Measurements from ENCODE around the gene PLET1.

DNA sequence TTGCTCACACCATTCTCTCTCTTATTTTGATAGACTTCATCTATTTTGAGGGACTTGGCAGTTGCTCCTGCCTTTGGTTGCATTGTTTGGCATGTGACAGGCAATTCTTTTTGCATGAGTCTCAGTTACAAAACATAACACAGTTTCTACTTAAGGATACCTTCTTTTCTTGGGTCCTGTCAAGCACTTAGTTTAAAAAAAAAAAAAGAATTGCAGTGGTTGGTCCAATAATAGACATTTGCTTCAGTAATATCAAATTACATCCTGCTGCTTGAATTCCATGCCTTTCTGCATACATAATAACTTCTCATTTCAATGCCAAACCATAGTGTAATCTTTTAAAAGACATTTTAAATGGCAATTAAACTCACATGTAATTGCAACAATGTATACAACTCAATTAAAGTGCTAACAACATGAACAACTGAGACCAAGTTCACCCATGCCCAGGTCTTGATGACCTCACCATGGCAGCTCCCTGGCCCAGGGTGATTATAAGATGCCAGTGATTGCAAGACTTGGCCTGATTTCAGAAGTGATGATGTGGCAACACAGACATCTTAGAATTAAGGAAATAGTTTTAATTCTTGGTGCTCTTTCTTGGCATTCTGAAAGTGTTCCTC, 32.2 kb upstream of the PLET1 start:
- TF ChIP-seq, protein P1, sequence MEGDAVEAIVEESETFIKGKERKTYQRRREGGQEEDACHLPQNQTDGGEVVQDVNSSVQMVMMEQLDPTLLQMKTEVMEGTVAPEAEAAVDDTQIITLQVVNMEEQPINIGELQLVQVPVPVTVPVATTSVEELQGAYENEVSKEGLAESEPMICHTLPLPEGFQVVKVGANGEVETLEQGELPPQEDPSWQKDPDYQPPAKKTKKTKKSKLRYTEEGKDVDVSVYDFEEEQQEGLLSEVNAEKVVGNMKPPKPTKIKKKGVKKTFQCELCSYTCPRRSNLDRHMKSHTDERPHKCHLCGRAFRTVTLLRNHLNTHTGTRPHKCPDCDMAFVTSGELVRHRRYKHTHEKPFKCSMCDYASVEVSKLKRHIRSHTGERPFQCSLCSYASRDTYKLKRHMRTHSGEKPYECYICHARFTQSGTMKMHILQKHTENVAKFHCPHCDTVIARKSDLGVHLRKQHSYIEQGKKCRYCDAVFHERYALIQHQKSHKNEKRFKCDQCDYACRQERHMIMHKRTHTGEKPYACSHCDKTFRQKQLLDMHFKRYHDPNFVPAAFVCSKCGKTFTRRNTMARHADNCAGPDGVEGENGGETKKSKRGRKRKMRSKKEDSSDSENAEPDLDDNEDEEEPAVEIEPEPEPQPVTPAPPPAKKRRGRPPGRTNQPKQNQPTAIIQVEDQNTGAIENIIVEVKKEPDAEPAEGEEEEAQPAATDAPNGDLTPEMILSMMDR (IDR thresholded peaks at IDR 0.05; ENCODE audit: insufficient read depth, low read depth, low read length): no peak
- TF ChIP-seq EZH2 (IDR thresholded peaks at IDR 0.05; ENCODE audit: insufficient read depth, low read length): no peak
